CD14-positive monocyte (primary cell): ENCODE data around the gene DTX4. TPM values are rescaled to one million over a fixed set of nuclear protein-coding genes. Genes with fewer than 3 reads are reported as not detected.
A peak's percentile ranks its signal among the peaks of the same experiment; 100 is the strongest.

Experiments
- DNase-seq, 3 donors: peaks; one replicate each; pipeline ENCODE4 v3.0.0-alpha.2; 2011 to 2022
- H2AFZ ChIP-seq: 2 replicates; pipeline ENCODE4 v1.6.0; 2012; ENCODE audit warnings: mild to moderate bottlenecking, low read depth, low read length, inconsistent platforms; ENCODE audit not compliant: insufficient read depth, poor library complexity, severe bottlenecking
- H3K27ac ChIP-seq, 2 donors: 1 replicate in 1 of 2; 2 replicates in 1 of 2; pipeline ENCODE4 v1.5.1; 2012 to 2013; ENCODE audit warnings: low read length in 2 of 2, control low read depth in 1 of 2, inconsistent platforms in 1 of 2, low read depth in 1 of 2, mild to moderate bottlenecking in 1 of 2
- H3K27me3 ChIP-seq, 2 donors: one replicate each; pipeline versions ENCODE4 v1.6.0 to v1.6.1; 2011 to 2013; ENCODE audit warnings: low read length in 2 of 2; ENCODE audit not compliant: control insufficient read depth in 2 of 2, insufficient read depth in 2 of 2
- H3K36me3 ChIP-seq, 2 donors: replicated peaks in 1 of 2; 1 replicate in 1 of 2; 2 replicates in 1 of 2; pipeline versions ENCODE4 v1.5.1 to v1.6.1; 2012 to 2013; ENCODE audit warnings: low read length in 2 of 2, control low read depth in 1 of 2, inconsistent platforms in 1 of 2, mild to moderate bottlenecking in 1 of 2; ENCODE audit not compliant: insufficient read depth in 2 of 2, control insufficient read depth in 1 of 2
- H3K4me1 ChIP-seq, 2 donors: 1 replicate in 1 of 2; 2 replicates in 1 of 2; pipeline versions ENCODE4 v1.5.1 to v1.6.1; 2012 to 2013; ENCODE audit warnings: low read length in 2 of 2, control low read depth in 1 of 2, inconsistent platforms in 1 of 2, mild to moderate bottlenecking in 1 of 2, moderate library complexity in 1 of 2; ENCODE audit not compliant: insufficient read depth in 2 of 2, control insufficient read depth in 1 of 2
- H3K4me2 ChIP-seq: replicated peaks from 2 replicates; pipeline ENCODE3; 2012; ENCODE audit warnings: low read length, moderate library complexity, mild to moderate bottlenecking; ENCODE audit not compliant: poor library complexity, severe bottlenecking; ENCODE audit errors: extremely low read depth
- H3K4me3 ChIP-seq, 3 experiments: fragments of 200-600 bp in 1 of 3; sonication (generic) in 1 of 3; replicated peaks in 1 of 3; 1 replicate in 2 of 3; 2 replicates in 1 of 3; pipeline ENCODE4 v1.5.1; 2011 to 2013; ENCODE audit warnings: low read length in 3 of 3, mild to moderate bottlenecking in 3 of 3, control low read depth in 2 of 3, low read depth in 2 of 3, inconsistent platforms in 1 of 3, moderate library complexity in 1 of 3
- H3K79me2 ChIP-seq: 2 replicates; pipeline ENCODE4 v1.6.0; 2012; ENCODE audit warnings: mild to moderate bottlenecking, control low read depth, inconsistent platforms, low read length, moderate library complexity; ENCODE audit not compliant: insufficient read depth
- H3K9ac ChIP-seq: 2 replicates; pipeline ENCODE4 v1.6.0; 2017; ENCODE audit warnings: low read length, mild to moderate bottlenecking; ENCODE audit not compliant: insufficient read depth, poor library complexity, severe bottlenecking
- H3K9me3 ChIP-seq, 2 donors: replicated peaks in 1 of 2; 1 replicate in 1 of 2; 2 replicates in 1 of 2; pipeline versions ENCODE4 v1.5.1 to v1.6.1; 2012 to 2013; ENCODE audit warnings: low read length in 2 of 2, control low read depth in 1 of 2; ENCODE audit not compliant: control insufficient read depth in 1 of 2, insufficient read depth in 1 of 2
- H4K20me1 ChIP-seq: 2 replicates; pipeline ENCODE4 v1.6.0; 2012; ENCODE audit warnings: mild to moderate bottlenecking, low read length, control low read depth, moderate library complexity; ENCODE audit not compliant: insufficient read depth
- H3K27ac Mint-ChIP-seq, 7 donors: one replicate each; pipeline ENCODE4 v1.8.0; 2020; ENCODE audit warnings: mild to moderate bottlenecking in 7 of 7, mixed read lengths in 7 of 7, moderate library complexity in 6 of 7, inconsistent platforms in 2 of 7
- H3K27me3 Mint-ChIP-seq, 3 donors: one replicate each; pipeline ENCODE4 v1.8.0; 2021 to 2022; ENCODE audit warnings: low read depth in 3 of 3, mild to moderate bottlenecking in 3 of 3, mixed read lengths in 3 of 3, moderate library complexity in 3 of 3, inconsistent platforms in 1 of 3
- H3K36me3 Mint-ChIP-seq, 2 donors: one replicate each; pipeline ENCODE4 v1.8.0; 2020; ENCODE audit warnings: mixed read lengths in 2 of 2, inconsistent platforms in 1 of 2, mild to moderate bottlenecking in 1 of 2
- H3K4me1 Mint-ChIP-seq: one replicate; pipeline ENCODE4 v1.8.0; 2020; ENCODE audit warnings: mild to moderate bottlenecking, mixed read lengths
- H3K4me3 Mint-ChIP-seq, 2 donors: one replicate each; pipeline ENCODE4 v1.8.0; 2020; ENCODE audit warnings: mild to moderate bottlenecking in 2 of 2, mixed read lengths in 2 of 2, moderate library complexity in 1 of 2
- H3K9me3 Mint-ChIP-seq, 7 donors: one replicate each; pipeline ENCODE4 v1.8.0; 2020 to 2022; ENCODE audit warnings: mixed read lengths in 7 of 7, mild to moderate bottlenecking in 6 of 7, moderate library complexity in 6 of 7, inconsistent platforms in 2 of 7
- CTCF ChIP-seq: fragments of 200-600 bp; IDR thresholded peaks from one replicate; pipeline ENCODE4 v1.8.0; 2022; ENCODE audit warnings: antibody characterized with exemption, mild to moderate bottlenecking
- WGBS: methylation state at CpG from one replicate; pipeline ENCODE4 v1.1.5; 2013; ENCODE audit warnings: missing lambda C conversion rate; ENCODE audit not compliant: insufficient coverage; 5-methylcytosine and 5-hydroxymethylcytosine counted together
- intact Hi-C, 2 donors: fragments of 100-400 bp; cut with micrococcal nuclease; formaldehyde crosslinking; loops; one replicate each; pipeline versions ENCODE4 v1.15.0 to v1.15.1; 2023
- polyA plus RNA-seq, 3 donors: library from polyadenylated mRNA; depleted of rRNA in 1 of 3; unstranded in 2 of 3; stranded (reverse) in 1 of 3; fragments of 300-500 nt in 2 of 3; fragments of >200 nt in 1 of 3; fragmentation: Illumina TruSeq in 2 of 3; gene quantifications; 1 replicate in 2 of 3; 2 replicates in 1 of 3; pipeline ENCODE4 v1.2.3, GENCODE V29; 2012 to 2021

Gene DTX4
- polyA plus RNA-seq, 3 donors: 0.96 to 1.9 (median 1.1) TPM

- WGBS: 70% methylated on average over 4 of the region's 4 CpGs
- Mint-ChIP-seq H3K36me3 (peaks cover 94 to 95% of the 10 kb centered on the region in 2 donors), H3K4me3 (peak overlapping the region; percentile 98 to 99), H3K27me3 (no peaks in the 10 kb centered on the region), H3K4me1 (peaks cover 48% of the 10 kb centered on the region), H3K27ac (peak overlapping the region; percentile 65 to 98 (median 97)), H3K9me3 (peaks cover 0 to 5% (median 2%) of the 10 kb centered on the region in 7 donors)
- Histone ChIP-seq H3K4me1 (peaks cover 35 to 67% of the 10 kb centered on the region in 2 donors), H3K9me3 (no peaks in the 10 kb centered on the region), H3K9ac (no peak overlapping the region), H3K27ac (peak overlapping the region in 1 of 2 donors; percentile 93), H3K79me2 (peaks cover 94% of the 10 kb centered on the region), H3K4me2 (peak overlapping the region; percentile 98), H3K36me3 (peaks cover 54 to 83% of the 10 kb centered on the region in 2 donors), H2AFZ (no peak overlapping the region), H3K4me3 (peak overlapping the region; percentile 70 to 99 (median 98)), H4K20me1 (peaks cover 94% of the 10 kb centered on the region), H3K27me3 (no peaks in the 10 kb centered on the region)
- TF ChIP-seq CTCF: peak; percentile 57
- intact Hi-C loops: loop anchor here in 1 of 2 donors (5.0 kb wide), 2 partner anchors 34 to 51 kb away; partner anchors contain the start of gene DTX4
- DNase-seq: peak; percentile 57 to 68 (median 66)
Measured at GRCh38 chr11:59206635-59207034, 34.7 kb downstream of the DTX4 start.

- intact Hi-C loops: loop anchor here (2.0 to 5.0 kb wide), 4 partner anchors 17 to 49 kb away; partner anchors contain the start of gene DTX4 (in 2 of the 2)
Measured at GRCh38 chr11:59207988-59208451, 36.1 kb downstream of the DTX4 start.

More at GRCh38 chr11:59207988-59208451, 36.1 kb downstream of the DTX4 start:
- H3K27ac Mint-ChIP-seq: peak overlapping the region; percentile 86 to 98 (median 97)
- Histone ChIP-seq H3K79me2 (peaks cover 98% of the 10 kb centered on the region), H3K9me3 (no peaks in the 10 kb centered on the region), H3K9ac (peak overlapping the region; percentile 81), H3K4me3 (peak overlapping the region; percentile 70 to 99 (median 98)), H3K27ac (peak overlapping the region; percentile 2 to 93), H3K4me2 (peak overlapping the region; percentile 98), H3K4me1 (peaks cover 37 to 70% of the 10 kb centered on the region in 2 donors), H3K36me3 (peaks cover 41 to 69% of the 10 kb centered on the region in 2 donors), H2AFZ (no peak overlapping the region), H3K27me3 (no peaks in the 10 kb centered on the region), H4K20me1 (peaks cover 80% of the 10 kb centered on the region)
- peaks cover 0 to 5% (median 0%) of the 10 kb centered on the region in 7 donors for H3K9me3 Mint-ChIP-seq
- peaks cover 87 to 92% of the 10 kb centered on the region in 2 donors for H3K36me3 Mint-ChIP-seq
- peak; percentile 80 for TF ChIP-seq CTCF
- 0% methylated on average over 2 of the region's 5 CpGs for WGBS
- H3K27me3 Mint-ChIP-seq: no peaks in the 10 kb centered on the region
- H3K4me1 Mint-ChIP-seq: peaks cover 51% of the 10 kb centered on the region
- peak in 2 of 3 donors; percentile 51 to 64 for DNase-seq
- peak overlapping the region; percentile 98 to 99 for H3K4me3 Mint-ChIP-seq
